GM21526 (cell line): ENCODE data around the gene CCDC57.
A peak's percentile ranks its signal among the peaks of the same experiment; 100 is the strongest.
"Not testable (repeated sequence)": the region's sequence is repeated elsewhere in the genome, so short reads cannot be mapped to it uniquely, and the experiment has no call there.

ENCODE experiments used
- ATAC-seq: cut with Tn5 transposase; IDR thresholded peaks from one replicate; pipeline ENCODE4 v1.9.1; 2021; ENCODE audit warnings: moderate library complexity; ENCODE audit not compliant: unreplicated experiment, low FRiP score

Gene CCDC57

DNA sequence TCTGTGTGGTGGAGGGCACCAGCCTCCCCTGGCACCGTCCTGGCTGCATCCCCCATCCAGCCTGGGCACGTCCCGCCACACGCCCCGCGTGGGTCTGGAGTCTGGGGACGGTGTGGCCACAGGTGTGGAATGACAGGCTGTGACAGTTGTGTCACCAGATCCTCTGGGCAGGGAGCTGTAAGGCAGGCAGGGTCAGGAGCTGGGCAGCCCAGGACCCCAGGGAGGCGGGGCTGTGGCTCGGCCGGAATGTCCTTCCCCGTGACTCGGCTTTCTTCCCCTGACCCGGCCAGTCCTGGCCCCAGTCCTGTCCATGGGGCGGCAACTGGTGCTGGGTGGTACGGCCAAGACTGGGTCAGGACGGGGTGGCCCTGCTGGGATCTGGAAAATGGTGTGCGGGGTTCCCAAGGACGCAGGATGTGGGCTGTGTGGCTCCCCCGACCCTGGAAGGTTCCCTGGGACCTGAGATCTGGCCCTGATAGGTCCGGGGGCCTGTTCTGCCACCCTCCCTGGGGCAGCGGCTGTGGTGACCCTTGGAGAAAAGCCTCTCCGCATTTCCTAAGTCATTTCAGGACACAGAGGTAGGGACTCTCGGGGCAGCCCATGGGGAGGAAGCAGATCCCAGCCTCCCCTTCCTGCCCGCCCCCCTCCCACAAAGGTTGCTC is 12.9 kb upstream of the CCDC57 start:
- ATAC-seq = no peak

DNA sequence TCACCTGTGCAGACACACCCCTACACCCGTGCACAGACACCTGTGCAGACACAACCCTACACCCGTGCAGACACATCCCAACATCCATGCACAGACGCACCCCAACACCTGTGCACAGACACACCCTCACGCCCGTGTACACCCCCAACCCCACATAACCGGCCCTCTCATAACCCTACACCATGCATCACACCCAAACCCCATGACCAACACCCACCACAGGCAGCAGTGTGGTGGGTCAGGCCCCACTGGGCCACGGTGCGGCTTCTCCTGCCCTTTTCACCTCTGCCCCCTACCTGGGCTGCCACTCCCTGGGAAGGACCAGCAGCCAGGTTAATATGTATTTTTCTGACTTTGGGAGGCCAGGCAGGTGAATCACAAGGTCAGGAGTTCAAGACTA is 12.0 kb upstream of the CCDC57 start:
- ATAC-seq = no peak

DNA sequence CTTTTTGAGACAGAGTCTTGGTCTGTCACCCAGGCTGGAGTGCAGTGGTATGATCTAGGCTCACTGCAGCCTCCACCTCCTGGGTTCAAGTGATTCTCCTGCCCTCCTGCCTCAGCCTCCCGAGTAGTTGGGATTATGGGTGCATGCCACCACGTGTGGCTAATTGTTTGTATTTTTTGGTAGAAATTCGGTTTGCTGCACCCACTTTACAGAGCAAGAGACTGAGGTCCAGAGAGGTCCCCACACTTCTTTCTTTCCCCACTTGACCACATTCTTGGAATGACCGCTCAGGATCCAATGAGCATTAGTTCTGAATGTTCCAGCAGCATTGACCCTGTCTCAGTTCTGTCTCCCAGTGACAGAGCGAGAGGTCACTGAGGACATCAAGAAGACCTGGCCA is 10.9 kb upstream of the CCDC57 start:
- no peak for ATAC-seq

DNA sequence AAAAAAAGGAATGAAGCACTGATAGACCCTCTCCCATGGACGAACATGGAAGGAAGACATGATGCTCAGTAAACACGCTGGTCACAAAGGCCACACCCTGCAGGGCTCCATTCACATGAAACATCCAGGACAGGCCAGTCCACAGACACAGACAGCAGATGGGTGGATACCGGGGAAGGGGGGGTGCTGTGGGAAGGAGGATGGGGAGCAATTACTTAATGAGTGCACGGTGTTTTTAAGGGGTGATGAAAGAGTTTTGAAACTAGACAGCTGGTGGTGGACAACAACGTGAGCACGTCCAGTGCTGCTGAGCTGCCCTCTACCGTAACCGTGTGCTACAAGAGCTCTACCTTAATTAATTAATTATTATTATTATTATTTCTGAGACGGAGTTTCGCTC is 10.2 kb upstream of the CCDC57 start:
- ATAC-seq = no peak

DNA sequence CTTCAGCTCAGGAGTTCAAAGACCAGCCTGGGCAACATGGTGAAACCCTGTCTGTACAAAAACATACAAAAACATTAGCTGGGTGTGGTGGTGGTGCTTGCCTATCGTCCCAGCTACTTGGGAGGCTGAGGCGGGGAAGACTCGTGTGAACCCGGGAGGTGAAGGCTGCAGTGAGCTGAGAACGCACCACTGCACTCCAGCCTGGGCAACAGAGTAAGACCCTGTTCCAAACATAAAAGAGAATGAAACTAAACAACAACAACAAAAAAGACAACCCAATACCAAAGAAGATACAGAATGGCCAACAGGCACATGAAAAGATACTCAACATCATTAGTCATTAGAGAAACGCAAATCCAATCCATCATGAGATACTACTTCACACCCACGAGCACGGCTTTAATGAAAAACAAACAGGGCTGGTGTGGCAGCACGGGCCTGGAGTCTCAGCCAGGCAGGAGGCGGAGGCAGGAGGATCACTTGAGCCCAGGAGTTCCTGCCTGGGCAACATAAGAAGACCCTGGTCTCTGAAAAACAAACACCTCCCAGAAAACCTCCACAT is 8.8 kb upstream of the CCDC57 start:
- no peak for ATAC-seq

DNA sequence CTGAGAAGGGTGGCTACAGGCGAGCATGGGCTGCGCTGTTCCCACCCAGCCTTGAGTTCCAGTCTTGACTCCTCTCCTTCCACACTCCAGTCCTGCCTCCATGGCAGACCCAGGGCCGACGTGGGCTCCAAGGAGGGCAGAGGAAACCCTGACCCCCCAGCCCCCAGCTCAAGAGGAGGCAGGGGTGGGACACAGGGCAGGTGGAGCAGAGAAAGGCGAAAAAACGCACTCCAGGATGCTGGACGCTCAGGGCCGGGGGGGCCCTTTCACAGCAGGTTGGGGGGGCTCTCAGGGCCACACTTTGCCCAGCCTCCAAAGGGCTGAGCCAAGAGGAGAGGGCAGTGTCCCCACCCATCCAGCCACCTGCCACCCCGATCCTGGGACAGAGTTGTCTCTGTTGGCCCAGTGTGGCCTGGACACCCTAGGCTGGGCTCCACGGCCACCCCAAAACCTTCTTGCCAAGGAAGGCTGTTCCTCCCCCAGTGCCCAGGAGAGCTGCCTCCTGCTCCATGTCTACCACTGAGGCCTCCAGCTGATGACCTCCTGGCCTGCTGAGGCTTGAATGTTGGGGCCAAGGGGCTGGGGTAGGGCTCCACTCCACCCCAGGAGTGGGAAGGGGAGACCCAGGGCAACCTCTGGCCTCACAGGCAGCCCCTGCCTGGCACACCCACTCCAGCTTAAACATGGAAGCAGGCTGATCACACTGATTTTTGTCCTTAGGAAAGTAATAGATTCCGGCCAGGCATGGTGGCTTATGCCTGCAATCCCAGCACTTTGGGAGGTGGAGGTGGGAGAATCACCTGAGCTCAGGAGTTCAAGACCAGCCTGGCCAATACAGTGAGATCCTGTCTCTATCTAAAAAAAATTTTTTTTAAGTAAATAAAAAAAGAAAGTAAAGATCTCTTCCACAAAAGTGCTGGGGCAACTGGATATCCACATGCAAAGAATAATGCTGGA is 7.4 kb upstream of the CCDC57 start:
- ATAC-seq = no peak

DNA sequence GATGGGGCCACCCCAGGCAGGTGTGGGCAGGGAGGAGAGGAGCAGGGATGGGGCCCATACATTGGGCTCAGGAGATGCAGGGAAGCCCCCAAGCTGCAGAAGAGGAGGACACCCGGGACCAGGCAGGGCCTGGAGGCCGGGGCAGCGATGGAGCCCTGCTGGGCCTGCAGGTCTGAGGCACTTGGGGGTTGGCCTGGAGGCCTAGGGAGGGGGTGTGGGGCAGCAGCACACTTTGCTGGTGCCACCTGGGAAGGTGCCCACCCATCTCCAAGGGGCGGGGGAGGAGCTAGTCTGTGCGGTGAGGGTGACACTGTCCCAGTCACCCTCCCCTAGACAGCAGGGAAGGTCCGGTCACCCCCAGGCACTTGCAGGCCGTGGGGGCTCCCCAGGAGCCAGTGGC is 6.4 kb upstream of the CCDC57 start:
- ATAC-seq = no peak

DNA sequence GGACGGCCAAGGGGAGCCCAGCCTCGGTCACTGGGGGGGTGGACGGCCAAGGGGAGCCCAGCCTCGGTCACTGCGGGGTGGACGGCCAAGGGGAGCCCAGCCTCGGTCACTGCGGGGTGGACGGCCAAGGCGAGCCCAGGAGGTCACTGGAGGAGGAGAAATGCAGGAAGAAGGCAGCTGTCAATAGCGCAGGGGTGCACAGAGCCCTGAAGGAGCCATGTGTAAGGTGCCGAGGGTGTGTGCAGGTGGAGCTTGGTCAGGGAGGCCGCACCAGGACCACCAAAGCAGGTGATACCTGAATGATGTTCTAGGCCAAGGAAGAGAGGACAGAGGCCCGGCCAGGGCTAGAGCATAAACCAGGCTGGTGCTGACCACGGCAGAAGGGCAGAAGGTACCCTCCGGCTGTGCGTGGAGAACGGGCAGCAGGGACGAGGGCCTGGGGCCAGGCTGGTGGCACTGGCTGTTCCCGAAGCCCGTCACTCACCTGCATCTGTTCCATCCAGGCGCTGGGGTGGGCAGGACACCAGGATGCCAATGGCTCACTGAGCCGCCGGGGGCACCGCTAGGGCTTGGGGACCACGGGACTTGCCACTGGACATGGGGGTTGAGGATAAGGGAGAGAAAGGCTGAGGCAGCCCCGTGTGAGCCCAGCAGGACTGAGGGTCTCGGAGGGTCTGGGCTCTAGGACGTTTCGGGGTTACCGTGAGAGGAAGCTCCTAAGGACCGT is 5.9 kb upstream of the CCDC57 start:
- ATAC-seq = no peak

DNA sequence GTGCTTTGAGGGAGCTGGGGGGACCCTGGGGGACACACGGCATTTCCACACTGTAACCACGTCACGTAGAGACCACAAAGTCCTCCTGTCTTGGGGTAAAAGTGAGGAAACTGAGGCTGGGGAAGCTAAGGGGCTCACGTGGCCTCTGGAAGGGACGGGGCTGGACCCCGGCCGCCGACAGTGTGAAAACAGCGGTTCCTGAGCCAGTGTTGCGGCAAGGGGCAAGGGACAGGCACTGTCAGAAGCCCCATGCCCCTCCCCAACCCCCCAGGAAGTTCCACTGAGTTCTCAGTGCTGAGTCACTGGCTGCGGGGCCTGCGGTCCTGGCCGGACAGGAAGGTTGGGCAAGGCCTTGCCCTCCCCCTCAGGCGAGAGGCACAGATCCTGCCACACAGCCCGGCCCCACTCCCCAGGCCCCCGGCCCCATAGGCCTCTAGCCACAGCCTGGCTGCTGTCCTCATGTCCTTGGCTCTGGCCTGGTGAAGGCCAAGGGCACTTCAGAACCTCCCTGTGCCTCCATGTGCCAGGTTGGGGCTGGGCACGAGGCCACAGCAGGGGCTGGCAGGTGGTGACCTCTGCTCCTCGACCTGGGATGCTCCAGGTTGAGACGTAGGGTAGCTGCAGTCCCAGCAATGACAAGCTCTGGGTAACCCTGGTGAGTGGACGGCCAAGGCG is 5.0 kb upstream of the CCDC57 start:
- no peak for ATAC-seq

DNA sequence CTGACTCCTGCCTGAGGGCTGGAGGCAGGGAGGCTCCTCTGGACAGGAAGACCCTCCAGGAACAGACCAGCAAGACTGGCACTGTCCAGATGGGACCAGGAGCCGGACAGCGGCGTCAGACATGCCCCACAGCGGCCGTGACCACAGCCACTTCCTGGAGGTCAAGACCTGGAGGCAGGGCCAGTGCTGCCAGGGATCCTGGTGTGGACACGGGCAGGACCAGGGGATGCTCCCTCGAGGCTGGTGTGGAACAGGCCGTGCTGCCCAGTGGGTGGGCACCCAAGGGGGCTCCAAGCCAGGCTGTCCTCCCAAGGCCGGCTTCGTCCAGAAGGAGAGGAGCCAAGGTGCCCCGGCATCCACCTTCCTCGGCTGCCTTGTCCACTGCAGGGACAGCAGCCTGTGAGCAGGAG is 4.5 kb upstream of the CCDC57 start:
- no peak for ATAC-seq

DNA sequence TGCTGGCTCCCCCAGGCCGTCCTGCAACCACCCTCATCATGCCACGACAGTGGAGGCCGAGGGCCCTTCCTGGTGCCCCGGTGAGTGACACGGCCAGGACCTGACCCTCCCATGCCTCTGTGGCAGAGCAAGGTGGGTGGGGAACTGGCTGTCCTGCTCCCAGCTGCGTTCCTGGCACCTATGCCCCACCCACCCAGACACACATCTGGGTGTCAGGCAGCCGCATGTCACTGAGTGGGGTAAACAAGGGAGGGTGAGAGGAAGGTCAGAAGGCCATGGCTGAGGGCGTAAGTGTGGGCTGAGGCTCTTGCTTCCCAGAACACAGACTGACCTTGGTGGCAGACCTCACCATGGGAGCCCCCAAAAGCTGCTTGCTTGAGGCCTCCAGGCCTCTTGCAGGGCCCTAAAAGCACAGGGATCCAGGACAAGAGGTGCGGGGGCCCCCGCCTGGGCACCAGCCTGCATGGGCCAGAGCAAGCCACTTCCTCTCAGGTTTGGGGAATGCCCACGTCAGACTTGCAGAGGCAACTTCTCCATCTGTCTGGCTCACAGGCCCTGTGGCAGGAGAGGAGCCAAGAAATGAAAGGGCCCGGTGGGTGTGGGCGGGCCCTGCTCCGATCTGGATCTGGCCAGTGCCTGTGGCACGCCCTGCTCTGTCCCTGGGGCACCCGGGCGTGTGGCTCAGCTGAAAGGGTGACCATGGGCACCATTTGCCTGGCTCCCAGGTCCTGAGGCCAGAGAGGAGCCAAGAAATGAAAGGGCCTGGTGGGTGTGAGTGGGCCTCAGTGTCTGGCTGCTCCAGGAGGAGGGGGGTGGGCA is 3.9 kb upstream of the CCDC57 start:
- no peak for ATAC-seq

DNA sequence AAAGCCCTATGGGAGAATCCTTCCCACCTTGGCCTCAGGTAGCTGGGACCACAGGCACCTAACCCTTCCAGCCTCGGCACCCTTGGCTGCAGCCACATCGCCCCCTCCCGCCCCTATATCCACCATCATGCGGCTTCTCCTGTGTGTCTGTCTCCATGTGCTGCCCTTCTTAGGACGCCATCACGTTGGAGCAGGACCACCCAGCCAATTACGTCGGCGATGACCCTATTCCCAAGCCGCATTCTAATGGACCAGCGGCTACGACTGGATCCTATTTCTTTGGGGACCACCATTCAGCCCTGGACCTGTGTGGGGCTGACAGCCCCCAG is 3.3 kb upstream of the CCDC57 start:
- ATAC-seq = no peak

DNA sequence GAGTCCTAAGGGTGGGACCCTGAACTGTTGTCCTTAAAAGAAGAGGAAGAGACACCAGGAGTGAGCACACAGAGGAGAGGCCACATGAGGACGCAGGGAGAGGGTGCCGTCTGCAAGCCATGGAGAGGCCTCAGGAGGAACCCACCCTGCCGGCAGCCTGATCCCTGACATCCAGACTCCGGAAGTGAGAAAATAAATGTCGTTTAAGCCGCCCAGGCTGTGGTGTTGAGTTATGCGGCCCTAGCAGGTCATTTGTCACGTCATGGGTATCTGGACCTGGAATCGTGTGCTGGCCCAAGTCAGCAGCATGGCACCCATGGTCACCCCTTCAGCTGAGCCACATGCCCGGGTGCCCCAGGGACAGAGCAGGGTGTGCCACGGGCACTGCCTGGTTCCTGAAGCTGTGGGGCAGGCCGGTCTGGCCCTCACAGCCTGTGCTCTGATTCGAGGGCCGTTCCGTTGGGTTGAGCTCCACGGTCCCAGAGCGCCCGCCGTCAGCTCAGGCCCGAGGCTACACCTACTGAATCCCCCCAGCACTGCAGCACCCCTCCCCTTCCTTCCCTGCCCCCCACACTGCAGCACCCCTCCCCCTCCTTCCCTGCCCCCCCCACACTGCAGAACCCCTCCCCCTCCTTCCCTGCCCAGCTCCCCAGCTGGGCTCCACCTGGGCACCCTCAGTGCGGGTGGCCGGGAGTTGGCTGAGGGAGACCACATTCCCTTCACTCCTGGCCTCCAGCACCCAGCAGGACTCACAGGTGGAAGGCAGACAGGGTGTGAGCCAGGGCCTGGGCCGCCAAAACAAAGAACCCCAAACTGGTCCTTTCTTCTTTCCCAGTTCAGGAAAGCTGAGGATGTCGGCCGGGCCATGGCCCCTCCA is 2.7 kb upstream of the CCDC57 start:
- ATAC-seq = no peak

DNA sequence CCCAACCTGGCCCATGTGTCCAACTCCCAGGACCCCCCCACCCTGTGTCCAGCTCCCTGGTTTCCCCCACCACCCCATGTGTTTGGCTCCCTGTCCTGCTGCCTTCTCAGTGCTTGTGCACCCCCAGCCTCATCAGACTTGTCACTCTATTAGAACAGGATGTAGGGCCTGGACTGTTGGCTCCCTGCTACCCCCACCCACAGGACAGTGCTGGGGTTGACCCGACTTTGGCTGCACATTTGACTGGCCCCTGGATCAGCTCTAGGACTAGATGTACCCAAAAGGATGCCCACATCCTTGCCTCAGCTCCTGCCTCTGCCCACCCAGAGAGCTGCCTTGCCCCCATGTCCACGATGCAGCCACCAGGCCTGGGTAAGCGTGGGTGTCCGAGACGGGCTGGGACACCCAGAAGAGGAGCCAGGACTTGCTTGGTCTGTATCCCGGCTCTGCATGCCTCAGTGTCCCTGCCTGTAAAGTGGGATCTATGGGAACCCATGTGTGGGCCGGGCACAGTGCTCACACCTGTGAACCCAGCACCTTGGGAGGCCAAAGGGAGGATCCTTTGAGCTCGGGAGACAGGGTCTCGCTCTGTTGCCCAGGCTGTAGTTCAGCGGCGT is 1.5 kb upstream of the CCDC57 start:
- ATAC-seq = no peak

DNA sequence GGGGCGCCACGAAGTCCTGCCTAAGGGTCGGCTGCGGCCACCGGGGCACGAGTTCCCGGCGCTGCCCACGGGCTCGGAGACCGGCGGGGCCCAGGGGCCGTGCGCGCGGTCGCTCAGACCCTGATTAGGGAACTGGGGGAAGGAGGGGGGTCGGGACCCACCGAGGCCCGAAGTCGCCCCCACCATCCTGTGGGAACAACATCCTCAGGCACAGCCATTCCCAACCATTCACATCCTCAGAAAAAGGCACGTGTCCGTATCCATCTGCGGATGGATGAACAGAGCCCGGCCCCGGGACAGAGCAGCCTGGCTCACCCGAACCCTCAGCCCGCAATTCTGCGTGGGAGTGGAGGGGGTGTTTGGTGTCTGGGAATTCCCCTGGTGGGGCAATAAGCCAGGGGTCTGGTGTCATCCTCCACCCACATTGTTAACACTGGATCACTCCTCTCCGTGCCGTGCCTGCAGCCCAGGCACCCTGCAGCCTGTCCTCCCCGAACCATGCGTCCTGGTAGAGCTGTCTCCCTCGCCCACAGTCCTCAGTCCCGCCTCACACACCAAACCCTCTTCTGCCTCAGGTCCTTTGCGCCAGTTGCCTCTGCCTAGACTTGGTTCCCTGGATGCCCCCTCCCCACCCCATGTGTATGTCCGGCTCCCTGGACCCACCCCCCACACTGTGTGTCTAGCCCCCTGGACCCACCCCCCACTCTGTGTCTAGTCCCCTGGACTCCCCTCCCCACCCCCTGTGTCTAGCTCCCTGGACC is 789 bp upstream of the CCDC57 start:
- peak; percentile 14 for ATAC-seq

DNA sequence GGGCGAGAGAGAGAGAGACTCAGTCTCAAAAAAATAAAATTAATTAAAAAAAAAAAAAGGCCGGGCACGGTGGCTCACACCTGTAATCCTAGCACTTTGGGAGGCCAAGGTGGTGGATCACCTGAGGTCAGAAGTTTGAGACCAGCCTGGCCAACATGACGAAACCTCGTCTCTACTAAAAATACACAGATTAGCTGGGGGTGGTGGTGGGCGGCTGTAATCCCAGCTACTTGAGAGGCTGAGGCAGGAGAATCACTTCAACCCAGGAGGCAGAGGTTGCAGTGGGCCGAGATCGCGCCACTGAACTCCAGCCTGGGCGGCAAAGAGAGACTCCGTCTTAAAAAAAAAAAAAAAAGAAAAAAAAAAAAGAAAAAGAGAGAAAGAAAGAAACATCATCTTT is 2.0 kb downstream of the CCDC57 start:
- not testable (repeated sequence) for ATAC-seq

DNA sequence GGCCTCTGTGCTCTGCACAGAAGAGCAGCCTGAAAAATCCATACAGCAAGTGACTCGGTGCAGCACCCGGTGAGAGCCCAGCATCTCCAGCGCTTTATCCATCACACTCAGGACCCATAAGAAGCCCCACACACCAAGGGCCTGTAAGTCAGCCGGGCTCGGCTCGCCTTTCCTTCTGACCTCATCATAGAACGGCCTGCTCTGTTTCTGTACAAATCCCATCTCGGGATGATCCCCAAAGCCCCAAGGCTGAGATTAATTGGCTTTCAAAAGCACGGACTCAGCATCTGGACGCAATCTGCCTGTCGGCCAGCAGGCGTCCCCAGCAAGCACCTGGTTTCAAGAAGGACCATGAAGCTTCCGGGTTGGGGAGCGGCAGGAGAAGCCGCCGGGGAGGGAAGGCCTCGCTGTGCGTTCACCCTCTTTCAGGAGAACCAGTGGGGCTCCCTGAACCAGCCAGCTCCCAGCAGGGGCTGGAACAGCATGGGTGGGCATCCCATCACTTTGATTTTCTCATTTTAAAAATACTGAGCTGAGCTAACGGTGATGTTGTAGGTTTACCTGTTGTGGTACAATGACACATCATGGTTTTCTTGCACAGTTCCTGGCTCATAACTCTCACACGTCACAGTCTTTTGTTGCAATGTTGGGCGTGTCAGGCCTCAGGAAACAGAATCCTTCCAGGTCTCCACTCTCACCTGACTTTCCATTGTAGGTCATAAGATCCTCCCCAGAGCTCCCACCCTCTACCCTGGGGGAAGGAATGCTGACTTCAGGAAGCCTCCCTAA is 6.7 kb downstream of the CCDC57 start:
- peak; percentile 58 for ATAC-seq
